ENCODE data around the gene CBFA2T2.

GRCh38 chr20:33670715-33671499 lies 181.0 kb downstream of the CBFA2T2 start:
- TF ChIP-seq CTCF (IDR thresholded peaks at IDR 0.05) (no peak), POLR2A (IDR thresholded peaks at IDR 0.05) (no peak)
